Left lung (tissue), 10 donors: Measurements from ENCODE around the gene ISG20. TPM values are rescaled to one million over a fixed set of nuclear protein-coding genes. Genes with fewer than 3 reads are reported as not detected.

ENCODE experiments used
- ATAC-seq: fragments of 200-7000 bp; cut with Tn5 transposase; one replicate; pipeline ENCODE4 v1.9.1; 2020; ENCODE audit warnings: moderate library complexity
- DNase-seq, 4 donors: peaks; one replicate each; pipeline ENCODE4 v3.0.0-alpha.2; 2013 to 2020
- H3K27ac ChIP-seq, 2 donors: fragments of 200-600 bp; sonication (generic) in 1 of 2; one replicate each; pipeline versions ENCODE4 v1.5.0 to v1.8.0; 2020 to 2021
- H3K27me3 ChIP-seq, 2 donors: fragments of 200-600 bp; sonication (generic) in 1 of 2; one replicate each; pipeline versions ENCODE4 v1.5.0 to v1.8.0; 2020 to 2021
- H3K36me3 ChIP-seq, 2 donors: fragments of 200-600 bp; sonication (generic) in 1 of 2; one replicate each; pipeline versions ENCODE4 v1.5.0 to v1.8.0; 2020 to 2021
- H3K4me1 ChIP-seq, 2 donors: fragments of 200-600 bp; one replicate each; pipeline ENCODE4 v1.8.0; 2021
- H3K4me3 ChIP-seq, 2 donors: fragments of 200-600 bp; sonication (generic) in 1 of 2; one replicate each; pipeline versions ENCODE4 v1.5.0 to v1.8.0; 2020 to 2021; ENCODE audit warnings: mild to moderate bottlenecking in 1 of 2
- H3K9me3 ChIP-seq, 2 donors: fragments of 200-600 bp; sonication (generic) in 1 of 2; one replicate each; pipeline versions ENCODE4 v1.5.0 to v1.8.0; 2020 to 2021
- CTCF ChIP-seq, 2 donors: fragments of 200-600 bp; sonication (generic) in 1 of 2; IDR thresholded peaks; one replicate each; pipeline versions ENCODE4 v1.5.0 to v1.8.0; 2021; ENCODE audit warnings: antibody characterized with exemption in 2 of 2
- intact Hi-C, 2 donors: fragments of 100-400 bp; cut with DNase I; formaldehyde crosslinking; loops; one replicate each; pipeline versions ENCODE4 v1.11.2 to v1.14.2; 2022
- polyA plus RNA-seq, 6 donors: library from polyadenylated mRNA; unstranded; fragments of 120-200 nt; gene quantifications; one replicate each; pipeline ENCODE4 v1.2.1, GENCODE V29; 2013; ENCODE audit not compliant: insufficient read length in 6 of 6
- total RNA-seq, 2 donors: library from RNA; stranded (reverse); fragmentation: NEBNext Ultra II Directional; extraction: Animal tissue kit (Norgen Biotek cat#: 25700); gene quantifications; one replicate each; pipeline ENCODE4 v1.2.1, GENCODE V29; 2021
- donor health status: DM: no; HTN: yes; CAD: no.
- donor health status: DM: no; HTN: no; CAD: no.

The ISG20 gene
- total and polyA plus RNA-seq, 8 donors: 1.00 to 23.6 (median 1.4) TPM

- Histone ChIP-seq H3K4me1 (peaks cover 13 to 56% of the 10 kb centered on the region in 2 donors), H3K9me3 (no peaks in the 10 kb centered on the region), H3K27me3 (no peaks in the 10 kb centered on the region), H3K27ac (peak overlapping the region in 1 of 2 donors; percentile 56), H3K36me3 (peaks cover 0 to 11% of the 10 kb centered on the region in 2 donors), H3K4me3 (no peak overlapping the region)
- no peak for ATAC-seq
- no peak for TF ChIP-seq CTCF (IDR thresholded peaks at IDR 0.05)
- intact Hi-C loops: no loop called here
- DNase-seq: no peak
Observed at GRCh38 chr15:88646951-88647350, 8.1 kb downstream of the ISG20 start.

DNA sequence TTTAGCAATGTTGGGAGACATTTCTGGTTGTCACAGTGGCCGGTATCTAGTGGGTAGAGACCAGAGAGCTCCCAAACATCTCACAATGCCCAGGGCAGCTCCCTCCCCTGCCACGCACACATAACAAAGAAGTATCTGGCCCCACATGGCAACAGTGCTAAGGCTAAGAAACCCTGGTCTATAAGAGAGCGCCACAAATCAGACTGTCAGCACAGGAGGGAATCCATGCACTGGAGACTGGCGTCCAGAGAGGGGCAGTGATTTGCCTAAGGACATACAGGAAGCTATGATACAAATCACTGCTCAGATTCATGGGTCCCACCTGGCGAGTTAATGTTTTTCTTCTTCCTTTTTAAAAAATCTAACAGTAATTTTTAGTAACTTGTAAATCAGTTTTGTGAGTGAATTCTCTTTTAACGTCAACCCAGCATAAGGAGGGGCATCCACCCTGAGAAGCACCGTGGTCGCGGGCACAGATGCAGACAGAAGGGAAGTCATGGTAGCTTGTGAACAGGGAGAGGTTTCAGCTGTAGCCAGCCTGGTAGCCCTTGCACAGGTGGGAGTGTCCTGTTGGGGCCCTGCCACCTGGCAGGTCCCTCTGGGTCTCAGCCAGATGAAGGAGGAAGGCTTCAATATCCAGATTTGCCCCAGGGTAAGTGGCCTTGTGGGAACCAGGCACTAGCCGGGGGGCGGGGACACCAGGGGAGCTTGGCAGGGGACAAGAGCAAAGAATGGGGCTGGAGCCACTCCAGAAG is 8.7 kb downstream of the ISG20 start:
- H3K27me3 ChIP-seq: no peaks in the 10 kb centered on the region
- no peaks in the 10 kb centered on the region for H3K9me3 ChIP-seq
- peaks cover 0 to 11% of the 10 kb centered on the region in 2 donors for H3K36me3 ChIP-seq
- peaks cover 13 to 50% of the 10 kb centered on the region in 2 donors for H3K4me1 ChIP-seq
- no peak for TF ChIP-seq CTCF (IDR thresholded peaks at IDR 0.05)
- no peak overlapping the region for H3K4me3 ChIP-seq
- peak overlapping the region in 1 of 2 donors; percentile 56 for H3K27ac ChIP-seq
- intact Hi-C loops: no loop called here
- DNase-seq (no peak), ATAC-seq (peak; percentile 62)

GRCh38 chr15:88648357-88649214 is 9.8 kb downstream of the ISG20 start:
- Histone ChIP-seq H3K27me3 (no peaks in the 10 kb centered on the region), H3K4me3 (no peak overlapping the region), H3K27ac (peak overlapping the region; percentile 56 to 59), H3K36me3 (peaks cover 0 to 18% of the 10 kb centered on the region in 2 donors), H3K9me3 (no peaks in the 10 kb centered on the region), H3K4me1 (peaks cover 13 to 47% of the 10 kb centered on the region in 2 donors)
- no peak for DNase-seq
- ATAC-seq: peak; percentile 67
- TF ChIP-seq CTCF (IDR thresholded peaks at IDR 0.05): no peak
- intact Hi-C loops: no loop called here

GRCh38 chr15:88649286-88649733 is 10.5 kb downstream of the ISG20 start:
- H3K4me3 ChIP-seq: no peak overlapping the region
- H3K27ac ChIP-seq: peak overlapping the region; percentile 56 to 59
- no peak for DNase-seq
- TF ChIP-seq CTCF (IDR thresholded peaks at IDR 0.05): no peak
- H3K9me3 ChIP-seq: no peaks in the 10 kb centered on the region
- H3K27me3 ChIP-seq: no peaks in the 10 kb centered on the region
- intact Hi-C loops: no loop called here
- peaks cover 13 to 42% of the 10 kb centered on the region in 2 donors for H3K4me1 ChIP-seq
- ATAC-seq: peak; percentile 34
- H3K36me3 ChIP-seq: peaks cover 0 to 18% of the 10 kb centered on the region in 2 donors
